Liver (tissue), 2 donors: Measurements from ENCODE around the gene PLB1.

Experiments used
- TF ChIP-seq, protein P1 (sequence below): IDR thresholded peaks from 2 replicates; pipeline ENCODE4 v1.6.1; 2016; ENCODE audit warnings: antibody characterized with exemption
- TF ChIP-seq, protein P2 (sequence below): fragments of 150-350 bp; IDR thresholded peaks from 2 replicates; pipeline ENCODE4 v1.5.1; 2017; ENCODE audit warnings: improper control_type of control experiment, low read depth, low read length; ENCODE audit not compliant: missing input control
- donor health status: healthy.

DNA sequence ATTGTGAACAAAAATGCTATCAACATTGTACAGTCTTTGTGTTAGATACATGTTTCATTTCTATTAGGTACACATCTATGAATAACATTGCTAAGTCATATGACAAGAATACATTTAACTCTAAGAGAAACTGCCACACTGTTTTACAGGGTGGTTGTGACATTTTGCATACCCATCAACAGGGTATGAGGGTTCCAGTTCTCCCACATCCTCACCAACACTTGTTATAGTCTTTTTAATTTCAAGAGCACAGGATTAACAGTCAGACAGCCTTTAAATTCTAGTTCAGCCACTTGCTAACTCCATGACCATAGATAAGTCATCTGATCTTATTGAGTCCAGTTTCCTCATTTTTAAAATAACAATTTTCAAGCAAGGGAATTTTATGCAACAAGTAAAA is 163.3 kb downstream of the PLB1 start:
- TF ChIP-seq, protein P1, sequence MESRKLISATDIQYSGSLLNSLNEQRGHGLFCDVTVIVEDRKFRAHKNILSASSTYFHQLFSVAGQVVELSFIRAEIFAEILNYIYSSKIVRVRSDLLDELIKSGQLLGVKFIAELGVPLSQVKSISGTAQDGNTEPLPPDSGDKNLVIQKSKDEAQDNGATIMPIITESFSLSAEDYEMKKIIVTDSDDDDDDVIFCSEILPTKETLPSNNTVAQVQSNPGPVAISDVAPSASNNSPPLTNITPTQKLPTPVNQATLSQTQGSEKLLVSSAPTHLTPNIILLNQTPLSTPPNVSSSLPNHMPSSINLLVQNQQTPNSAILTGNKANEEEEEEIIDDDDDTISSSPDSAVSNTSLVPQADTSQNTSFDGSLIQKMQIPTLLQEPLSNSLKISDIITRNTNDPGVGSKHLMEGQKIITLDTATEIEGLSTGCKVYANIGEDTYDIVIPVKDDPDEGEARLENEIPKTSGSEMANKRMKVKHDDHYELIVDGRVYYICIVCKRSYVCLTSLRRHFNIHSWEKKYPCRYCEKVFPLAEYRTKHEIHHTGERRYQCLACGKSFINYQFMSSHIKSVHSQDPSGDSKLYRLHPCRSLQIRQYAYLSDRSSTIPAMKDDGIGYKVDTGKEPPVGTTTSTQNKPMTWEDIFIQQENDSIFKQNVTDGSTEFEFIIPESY, result no peak
- TF ChIP-seq, protein P2, sequence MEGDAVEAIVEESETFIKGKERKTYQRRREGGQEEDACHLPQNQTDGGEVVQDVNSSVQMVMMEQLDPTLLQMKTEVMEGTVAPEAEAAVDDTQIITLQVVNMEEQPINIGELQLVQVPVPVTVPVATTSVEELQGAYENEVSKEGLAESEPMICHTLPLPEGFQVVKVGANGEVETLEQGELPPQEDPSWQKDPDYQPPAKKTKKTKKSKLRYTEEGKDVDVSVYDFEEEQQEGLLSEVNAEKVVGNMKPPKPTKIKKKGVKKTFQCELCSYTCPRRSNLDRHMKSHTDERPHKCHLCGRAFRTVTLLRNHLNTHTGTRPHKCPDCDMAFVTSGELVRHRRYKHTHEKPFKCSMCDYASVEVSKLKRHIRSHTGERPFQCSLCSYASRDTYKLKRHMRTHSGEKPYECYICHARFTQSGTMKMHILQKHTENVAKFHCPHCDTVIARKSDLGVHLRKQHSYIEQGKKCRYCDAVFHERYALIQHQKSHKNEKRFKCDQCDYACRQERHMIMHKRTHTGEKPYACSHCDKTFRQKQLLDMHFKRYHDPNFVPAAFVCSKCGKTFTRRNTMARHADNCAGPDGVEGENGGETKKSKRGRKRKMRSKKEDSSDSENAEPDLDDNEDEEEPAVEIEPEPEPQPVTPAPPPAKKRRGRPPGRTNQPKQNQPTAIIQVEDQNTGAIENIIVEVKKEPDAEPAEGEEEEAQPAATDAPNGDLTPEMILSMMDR, result no peak
